Measurements from ENCODE around the gene ANK2.

Gene ANK2

DNA sequence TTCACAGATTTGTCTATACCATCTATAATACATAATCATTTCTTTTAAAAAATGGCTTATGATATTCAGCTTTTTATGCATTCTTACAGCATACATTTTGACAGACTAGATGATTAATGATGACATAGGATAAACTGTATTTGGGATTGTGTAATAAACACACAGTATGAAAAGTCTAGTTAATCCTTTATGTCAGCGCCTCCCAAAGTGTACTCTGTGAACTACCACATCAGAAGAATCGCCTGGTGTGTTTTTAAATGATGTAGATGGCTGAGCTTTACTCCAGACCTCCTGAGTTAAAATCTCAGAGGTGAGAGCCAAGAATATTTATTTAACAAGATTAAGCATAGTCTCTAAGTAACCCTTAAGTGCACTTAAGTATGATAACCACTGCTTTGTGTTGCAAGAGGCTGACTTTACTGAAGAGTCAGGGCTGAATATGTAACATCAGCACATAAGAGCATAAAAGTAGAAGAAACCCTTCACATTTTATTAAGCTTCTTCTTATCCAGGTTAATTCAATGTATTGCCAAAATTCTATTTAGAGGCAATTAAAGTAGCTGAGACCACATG is 104.2 kb downstream of the ANK2 start:
- Histone ChIP-seq H3K9ac (ENCODE audit: low read length) (no peak overlapping the region), H4K8ac (ENCODE audit: low read depth, low read length) (no peak overlapping the region), H2AK5ac (ENCODE audit: low read length) (no peak overlapping the region), H3K4ac (ENCODE audit: low read depth, low read length) (no peak overlapping the region), H3K79me2 (ENCODE audit: control insufficient read depth, insufficient read depth, low read length) (no peaks in the 10 kb centered on the region), H3K4me2 (ENCODE audit: low read length) (no peak overlapping the region), H2BK120ac (ENCODE audit: low read depth, low read length) (no peak overlapping the region), H2BK5ac (ENCODE audit: low read length) (no peak overlapping the region), H3K79me1 (ENCODE audit: low read length) (no peaks in the 10 kb centered on the region), H3K18ac (ENCODE audit: low read length) (no peak overlapping the region), H2BK15ac (replicated peaks; ENCODE audit: low read depth) (no peak overlapping the region), H3K36me3 (ENCODE audit: control insufficient read depth, insufficient read depth, low read length) (no peaks in the 10 kb centered on the region), H3K4me3 (ENCODE audit: low read length) (no peak overlapping the region), H4K5ac (ENCODE audit: low read length) (no peak overlapping the region), H3K23ac (ENCODE audit: low read length) (no peak overlapping the region), H3K56ac (ENCODE audit: low read length) (no peak overlapping the region), H3K27ac (ENCODE audit: low read depth, low read length) (no peak overlapping the region), H3K4me1 (ENCODE audit: control insufficient read depth, low read depth, low read length) (peaks cover 4% of the 10 kb centered on the region), H3K27me3 (ENCODE audit: insufficient read depth, low read length, poor library complexity) (no peaks in the 10 kb centered on the region)
- DNase-seq, result no peak
- no CpG with 5 or more reads among the region's 2 CpGs for WGBS (ENCODE audit: extremely low coverage, insufficient coverage, low lambda C conversion rate)

DNA sequence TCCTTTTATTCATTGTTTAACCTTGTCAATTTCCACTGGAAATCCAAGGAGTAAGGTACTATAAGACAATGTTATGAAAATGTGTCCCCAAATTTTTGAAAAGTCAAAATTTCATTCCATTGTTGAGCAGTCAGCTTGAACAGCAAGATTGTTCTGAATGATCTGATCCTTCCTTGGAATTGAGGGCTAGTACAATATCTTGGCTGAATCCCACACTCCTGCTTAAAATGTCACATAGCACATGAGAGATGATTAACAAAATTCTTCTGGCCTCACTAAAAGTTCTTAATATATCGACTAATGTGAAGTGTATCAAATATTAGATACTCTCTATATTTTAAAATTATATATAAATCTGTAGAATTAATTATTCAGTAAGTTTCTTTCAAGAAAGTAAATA is 104.8 kb downstream of the ANK2 start:
- Histone ChIP-seq H3K23ac (ENCODE audit: low read length) (no peak overlapping the region), H4K8ac (ENCODE audit: low read depth, low read length) (no peak overlapping the region), H3K4me1 (ENCODE audit: control insufficient read depth, low read depth, low read length) (peaks cover 2% of the 10 kb centered on the region), H2AK5ac (ENCODE audit: low read length) (no peak overlapping the region), H3K9ac (ENCODE audit: low read length) (no peak overlapping the region), H3K4ac (ENCODE audit: low read depth, low read length) (no peak overlapping the region), H3K79me2 (ENCODE audit: control insufficient read depth, insufficient read depth, low read length) (no peaks in the 10 kb centered on the region), H3K56ac (ENCODE audit: low read length) (no peak overlapping the region), H2BK120ac (ENCODE audit: low read depth, low read length) (no peak overlapping the region), H3K27ac (ENCODE audit: low read depth, low read length) (no peak overlapping the region), H2BK15ac (replicated peaks; ENCODE audit: low read depth) (no peak overlapping the region), H3K4me3 (ENCODE audit: low read length) (no peak overlapping the region), H3K79me1 (ENCODE audit: low read length) (no peaks in the 10 kb centered on the region), H2BK5ac (ENCODE audit: low read length) (no peak overlapping the region), H3K18ac (ENCODE audit: low read length) (no peak overlapping the region), H3K4me2 (ENCODE audit: low read length) (no peak overlapping the region), H3K27me3 (ENCODE audit: insufficient read depth, low read length, poor library complexity) (no peaks in the 10 kb centered on the region), H4K5ac (ENCODE audit: low read length) (no peak overlapping the region), H3K36me3 (ENCODE audit: control insufficient read depth, insufficient read depth, low read length) (no peaks in the 10 kb centered on the region)
- no peak for DNase-seq
- WGBS (ENCODE audit: extremely low coverage, insufficient coverage, low lambda C conversion rate), result no CpG with 5 or more reads among the region's 1 CpG

DNA sequence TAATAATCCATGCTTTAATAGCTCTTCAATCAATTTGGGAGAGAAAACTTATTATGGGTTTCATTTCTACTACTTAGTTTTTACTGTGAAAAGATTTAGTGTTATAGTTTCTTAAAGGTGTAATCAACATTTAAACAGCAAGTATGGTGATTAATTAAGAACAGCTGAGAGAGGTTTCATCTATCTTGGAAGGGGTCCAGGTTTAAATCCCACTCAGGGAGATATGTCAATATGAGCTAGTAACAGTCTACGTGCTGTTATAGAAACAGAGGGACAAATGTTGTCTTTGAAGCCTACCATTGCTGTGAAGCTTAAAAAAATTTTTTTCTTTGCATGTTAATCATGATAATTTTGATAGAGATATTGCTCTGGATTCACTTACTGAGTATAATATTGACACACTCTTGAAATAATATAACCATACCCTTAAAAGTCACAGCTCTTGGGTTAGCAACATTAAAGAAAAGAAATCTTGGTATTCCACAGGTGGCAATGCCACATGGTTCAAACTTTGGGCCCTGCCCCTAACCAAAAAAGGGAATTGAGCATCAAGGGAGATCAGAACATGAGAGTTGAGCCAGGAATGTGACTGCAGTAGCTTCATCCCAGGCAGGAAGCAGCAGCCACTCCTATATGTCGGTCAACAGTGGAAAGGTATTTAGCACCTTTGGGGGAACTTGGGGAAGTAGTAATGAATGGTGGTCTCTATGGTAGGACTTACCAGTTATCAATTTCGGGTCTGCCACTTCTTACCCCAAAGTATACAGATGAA is 107.8 kb downstream of the ANK2 start:
- Histone ChIP-seq H3K9ac (ENCODE audit: low read length) (no peak overlapping the region), H3K4ac (ENCODE audit: low read depth, low read length) (no peak overlapping the region), H3K79me2 (ENCODE audit: control insufficient read depth, insufficient read depth, low read length) (no peaks in the 10 kb centered on the region), H3K56ac (ENCODE audit: low read length) (no peak overlapping the region), H4K8ac (ENCODE audit: low read depth, low read length) (no peak overlapping the region), H3K27ac (ENCODE audit: low read depth, low read length) (no peak overlapping the region), H3K79me1 (ENCODE audit: low read length) (no peaks in the 10 kb centered on the region), H3K18ac (ENCODE audit: low read length) (no peak overlapping the region), H3K4me2 (ENCODE audit: low read length) (no peak overlapping the region), H3K27me3 (ENCODE audit: insufficient read depth, low read length, poor library complexity) (no peaks in the 10 kb centered on the region), H3K36me3 (ENCODE audit: control insufficient read depth, insufficient read depth, low read length) (no peaks in the 10 kb centered on the region), H4K5ac (ENCODE audit: low read length) (no peak overlapping the region), H2BK15ac (replicated peaks; ENCODE audit: low read depth) (no peak overlapping the region), H3K23ac (ENCODE audit: low read length) (no peak overlapping the region), H3K4me3 (ENCODE audit: low read length) (no peak overlapping the region), H2BK120ac (ENCODE audit: low read depth, low read length) (no peak overlapping the region), H2BK5ac (ENCODE audit: low read length) (no peak overlapping the region), H3K4me1 (ENCODE audit: control insufficient read depth, low read depth, low read length) (peaks cover 2% of the 10 kb centered on the region), H2AK5ac (ENCODE audit: low read length) (no peak overlapping the region)
- DNase-seq, result peak; percentile 92
- no CpG with 5 or more reads among the region's 3 CpGs for WGBS (ENCODE audit: extremely low coverage, insufficient coverage, low lambda C conversion rate)

DNA sequence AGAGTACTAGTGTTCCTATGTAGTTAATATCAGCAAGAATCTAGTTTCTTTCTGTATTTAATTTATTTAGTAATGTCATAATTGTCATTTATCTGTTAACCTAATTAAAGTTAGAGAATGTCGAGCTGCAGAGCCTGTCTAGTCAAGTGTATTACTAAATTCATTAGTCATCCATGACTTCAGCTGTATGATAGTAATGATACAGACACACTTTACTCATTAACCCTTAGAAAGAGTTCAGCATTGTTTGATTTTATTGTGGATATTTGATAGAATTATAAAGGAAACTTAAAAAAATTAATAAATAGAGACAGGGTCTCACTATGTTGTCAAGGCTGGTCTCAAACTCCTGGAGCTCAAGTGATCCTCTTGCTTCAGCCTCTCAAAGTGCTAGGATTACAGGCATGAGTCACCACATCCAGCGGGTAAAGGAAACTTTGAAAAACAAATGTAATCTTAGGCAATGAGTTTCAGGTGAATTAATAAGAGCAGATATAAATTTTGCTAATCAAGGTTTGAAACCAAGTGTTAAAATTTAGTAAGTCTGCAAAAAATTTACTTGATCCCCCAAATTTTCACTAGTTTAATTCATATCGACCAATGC is 110.6 kb downstream of the ANK2 start:
- Histone ChIP-seq H3K9ac (ENCODE audit: low read length) (no peak overlapping the region), H3K79me1 (ENCODE audit: low read length) (no peaks in the 10 kb centered on the region), H3K79me2 (ENCODE audit: control insufficient read depth, insufficient read depth, low read length) (no peaks in the 10 kb centered on the region), H2BK5ac (ENCODE audit: low read length) (no peak overlapping the region), H3K4me3 (ENCODE audit: low read length) (no peak overlapping the region), H2BK15ac (replicated peaks; ENCODE audit: low read depth) (no peak overlapping the region), H4K8ac (ENCODE audit: low read depth, low read length) (no peak overlapping the region), H3K36me3 (ENCODE audit: control insufficient read depth, insufficient read depth, low read length) (no peaks in the 10 kb centered on the region), H3K4me2 (ENCODE audit: low read length) (no peak overlapping the region), H3K4me1 (ENCODE audit: control insufficient read depth, low read depth, low read length) (peaks cover 2% of the 10 kb centered on the region), H3K4ac (ENCODE audit: low read depth, low read length) (no peak overlapping the region), H3K27ac (ENCODE audit: low read depth, low read length) (no peak overlapping the region), H3K18ac (ENCODE audit: low read length) (no peak overlapping the region), H3K56ac (ENCODE audit: low read length) (no peak overlapping the region), H2AK5ac (ENCODE audit: low read length) (no peak overlapping the region), H3K27me3 (ENCODE audit: insufficient read depth, low read length, poor library complexity) (no peaks in the 10 kb centered on the region), H4K5ac (ENCODE audit: low read length) (no peak overlapping the region), H3K23ac (ENCODE audit: low read length) (no peak overlapping the region), H2BK120ac (ENCODE audit: low read depth, low read length) (no peak overlapping the region)
- DNase-seq, result no peak
- no CpG with 5 or more reads among the region's 3 CpGs for WGBS (ENCODE audit: extremely low coverage, insufficient coverage, low lambda C conversion rate)

DNA sequence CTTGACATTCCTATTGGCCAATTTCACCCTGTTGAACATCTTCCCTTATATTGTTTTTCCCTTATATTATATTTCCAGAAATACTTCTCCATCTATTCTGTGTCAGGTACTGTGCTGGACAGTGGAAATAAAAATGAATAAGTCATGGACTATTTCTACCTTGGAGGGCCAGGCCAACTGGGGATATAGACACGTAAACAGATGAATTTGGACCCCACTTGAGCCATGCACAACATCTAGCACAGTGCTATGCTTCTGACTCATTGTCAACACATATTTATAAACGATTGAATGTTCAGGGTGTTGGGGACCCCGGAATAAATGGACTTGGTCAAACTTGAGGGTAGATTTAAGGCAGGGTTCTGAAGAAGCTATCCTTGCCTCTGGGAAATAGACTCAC is 111.1 kb downstream of the ANK2 start:
- WGBS (ENCODE audit: extremely low coverage, insufficient coverage, low lambda C conversion rate), result no CpG with 5 or more reads among the region's 3 CpGs

More for the DNA sequence above, 111.1 kb downstream of the ANK2 start:
- Histone ChIP-seq H3K4me2 (ENCODE audit: low read length) (no peak overlapping the region), H3K36me3 (ENCODE audit: control insufficient read depth, insufficient read depth, low read length) (no peaks in the 10 kb centered on the region), H2BK15ac (replicated peaks; ENCODE audit: low read depth) (no peak overlapping the region), H3K56ac (ENCODE audit: low read length) (no peak overlapping the region), H3K4ac (ENCODE audit: low read depth, low read length) (no peak overlapping the region), H3K79me1 (ENCODE audit: low read length) (no peaks in the 10 kb centered on the region), H3K23ac (ENCODE audit: low read length) (no peak overlapping the region), H3K9ac (ENCODE audit: low read length) (no peak overlapping the region), H2AK5ac (ENCODE audit: low read length) (no peak overlapping the region), H3K4me3 (ENCODE audit: low read length) (no peak overlapping the region), H2BK120ac (ENCODE audit: low read depth, low read length) (no peak overlapping the region), H3K27me3 (ENCODE audit: insufficient read depth, low read length, poor library complexity) (no peaks in the 10 kb centered on the region), H3K4me1 (ENCODE audit: control insufficient read depth, low read depth, low read length) (peaks cover 2% of the 10 kb centered on the region), H4K5ac (ENCODE audit: low read length) (no peak overlapping the region), H3K18ac (ENCODE audit: low read length) (no peak overlapping the region), H4K8ac (ENCODE audit: low read depth, low read length) (no peak overlapping the region), H3K27ac (ENCODE audit: low read depth, low read length) (no peak overlapping the region), H3K79me2 (ENCODE audit: control insufficient read depth, insufficient read depth, low read length) (no peaks in the 10 kb centered on the region), H2BK5ac (ENCODE audit: low read length) (no peak overlapping the region)
- no peak for DNase-seq
